Left ventricle myocardium inferior (tissue), 1 donor: ENCODE results near the gene PDPR. TPM values are rescaled to one million over a fixed set of nuclear protein-coding genes. Genes with fewer than 3 reads are reported as not detected.
"Not testable (repeated sequence)": the region's sequence is repeated elsewhere in the genome, so short reads cannot be mapped to it uniquely, and the experiment has no call there.

Experiments used
- DNase-seq: peaks from one replicate; pipeline ENCODE4 v3.0.0-alpha.2; 2020
- H3K27ac ChIP-seq: fragments of 200-600 bp; replicated peaks from 2 replicates; pipeline ENCODE4 v1.8.0; 2021
- H3K27me3 ChIP-seq: fragments of 200-600 bp; 2 replicates; pipeline ENCODE4 v1.8.0; 2021; ENCODE audit warnings: low read depth
- H3K36me3 ChIP-seq: fragments of 200-600 bp; 2 replicates; pipeline ENCODE4 v1.8.0; 2021
- H3K4me1 ChIP-seq: fragments of 200-600 bp; 2 replicates; pipeline ENCODE4 v1.8.0; 2021
- H3K4me3 ChIP-seq: fragments of 200-600 bp; 2 replicates; pipeline ENCODE4 v1.8.0; 2021; ENCODE audit warnings: mild to moderate bottlenecking, moderate library complexity
- H3K9me3 ChIP-seq: fragments of 200-600 bp; replicated peaks from 2 replicates; pipeline ENCODE4 v1.8.0; 2021
- CTCF ChIP-seq: fragments of 200-600 bp; IDR thresholded peaks from 2 replicates; pipeline ENCODE4 v1.8.0; 2021; ENCODE audit warnings: antibody characterized with exemption, mild to moderate bottlenecking, borderline replicate concordance
- intact Hi-C: fragments of 100-400 bp; cut with micrococcal nuclease; formaldehyde crosslinking; loops from one replicate; pipeline ENCODE4 v1.11.0; 2022
- long read RNA-seq: library from polyadenylated mRNA; unstranded; transcript quantifications from one replicate; pipeline ENCODE4 v2.0.0, GENCODE V29; 2021
- total RNA-seq: library from RNA; stranded (reverse); fragmentation: NEBNext Ultra II Directional; extraction: Animal tissue kit (Norgen Biotek cat#: 25700); gene quantifications from one replicate; pipeline ENCODE4 v1.2.1, GENCODE V29; 2021
- donor health status: DM: no; HTN: yes; CAD: no; lungs with severe emphysema.

The PDPR gene
- 22.2 TPM for total RNA-seq
- long read RNA-seq, partial matches to known transcripts = 2 of 15 reads
- long read RNA-seq, other reads (novel, unspliced or antisense) = 13 of 15 reads

GRCh38 chr16:70113982-70114826, at the start of gene PDPR:
Gene PDPR (plus strand): TSS chr16:70114332. CDS start chr16:70120493, 6,161 bp downstream.
- H3K9me3 ChIP-seq, H3K27me3 ChIP-seq, intact Hi-C loops, H3K36me3 ChIP-seq: not testable (repeated sequence)
- peak within 1 kb of the TSS; percentile 86 for H3K27ac ChIP-seq
- H3K4me3 ChIP-seq = peak within 1 kb of the TSS; percentile 86
- DNase-seq = peak; percentile 97
- H3K4me1 ChIP-seq = peaks cover 11% of the 10 kb centered on the region

- H3K27me3 ChIP-seq, H3K9me3 ChIP-seq, intact Hi-C loops, H3K36me3 ChIP-seq: not testable (repeated sequence)
- Histone ChIP-seq H3K4me3 (peak overlapping the region; percentile 87), H3K27ac (peak overlapping the region; percentile 90), H3K4me1 (peaks cover 26% of the 10 kb centered on the region)
- peak; percentile 18 for TF ChIP-seq CTCF
- DNase-seq = peak; percentile 42
Measured at GRCh38 chr16:70064841-70065370, 49.2 kb upstream of the PDPR start.

GRCh38 chr16:70065376-70065745, 48.8 kb upstream of the PDPR start:
- H3K27me3 ChIP-seq, intact Hi-C loops, DNase-seq, H3K9me3 ChIP-seq, H3K36me3 ChIP-seq: not testable (repeated sequence)
- H3K4me1 ChIP-seq = peaks cover 25% of the 10 kb centered on the region
- H3K27ac ChIP-seq = peak overlapping the region; percentile 90
- peak overlapping the region; percentile 87 for H3K4me3 ChIP-seq

- peak; percentile 89 for DNase-seq
- peaks cover 18% of the 10 kb centered on the region for H3K4me1 ChIP-seq
- H3K9me3 ChIP-seq, H3K36me3 ChIP-seq, intact Hi-C loops, H3K27me3 ChIP-seq: not testable (repeated sequence)
- H3K27ac ChIP-seq = peak overlapping the region; percentile 90
- peak overlapping the region; percentile 87 for H3K4me3 ChIP-seq
Measured at GRCh38 chr16:70065746-70066658, 48.1 kb upstream of the PDPR start.

- H3K36me3 ChIP-seq, H3K27ac ChIP-seq, intact Hi-C loops, H3K27me3 ChIP-seq, H3K9me3 ChIP-seq, DNase-seq: not testable (repeated sequence)
- Histone ChIP-seq H3K4me1 (peaks cover 18% of the 10 kb centered on the region), H3K4me3 (peak overlapping the region; percentile 87)
Measured at GRCh38 chr16:70066751-70067150, 47.4 kb upstream of the PDPR start.

- DNase-seq, intact Hi-C loops, H3K4me1 ChIP-seq, H3K9me3 ChIP-seq, H3K36me3 ChIP-seq, H3K27me3 ChIP-seq, H3K27ac ChIP-seq, H3K4me3 ChIP-seq: not testable (repeated sequence)
Measured at GRCh38 chr16:70079081-70079480, 35.1 kb upstream of the PDPR start.

GRCh38 chr16:70081219-70081618, 32.9 kb upstream of the PDPR start:
- H3K4me3 ChIP-seq, H3K27ac ChIP-seq, H3K4me1 ChIP-seq, intact Hi-C loops, H3K36me3 ChIP-seq, H3K9me3 ChIP-seq, DNase-seq, H3K27me3 ChIP-seq: not testable (repeated sequence)

GRCh38 chr16:70083931-70084330, 30.2 kb upstream of the PDPR start:
- H3K27me3 ChIP-seq, H3K27ac ChIP-seq, DNase-seq, H3K4me1 ChIP-seq, intact Hi-C loops, H3K9me3 ChIP-seq, H3K4me3 ChIP-seq, H3K36me3 ChIP-seq: not testable (repeated sequence)

- H3K27me3 ChIP-seq, H3K36me3 ChIP-seq, DNase-seq, H3K27ac ChIP-seq, H3K9me3 ChIP-seq, H3K4me1 ChIP-seq, H3K4me3 ChIP-seq, intact Hi-C loops: not testable (repeated sequence)
Measured at GRCh38 chr16:70088160-70088559, 26.0 kb upstream of the PDPR start.

GRCh38 chr16:70088877-70089276, 25.3 kb upstream of the PDPR start:
- H3K9me3 ChIP-seq, H3K4me1 ChIP-seq, DNase-seq, H3K27ac ChIP-seq, H3K36me3 ChIP-seq, intact Hi-C loops, H3K27me3 ChIP-seq, H3K4me3 ChIP-seq: not testable (repeated sequence)

- DNase-seq, H3K36me3 ChIP-seq, H3K4me1 ChIP-seq, H3K9me3 ChIP-seq, intact Hi-C loops, H3K27ac ChIP-seq, H3K27me3 ChIP-seq, H3K4me3 ChIP-seq: not testable (repeated sequence)
Measured at GRCh38 chr16:70089289-70089688, 24.8 kb upstream of the PDPR start.

GRCh38 chr16:70091104-70091503, 23.0 kb upstream of the PDPR start:
- H3K36me3 ChIP-seq, H3K4me1 ChIP-seq, intact Hi-C loops, H3K9me3 ChIP-seq, H3K4me3 ChIP-seq, H3K27me3 ChIP-seq, H3K27ac ChIP-seq, DNase-seq: not testable (repeated sequence)
